A549 (cell line): Measurements from ENCODE around the gene NIN. TPM values are rescaled to one million over a fixed set of nuclear protein-coding genes. Genes with fewer than 3 reads are reported as not detected.

ENCODE experiments used
- ATAC-seq, 2 experiments: fragments of 200-7000 bp in 1 of 2; fragments of >200 bp in 1 of 2; cut with Nextera tagmentation in 1 of 2; cut with Tn5 transposase in 1 of 2; 3 replicates each; pipeline versions ENCODE4 v1.8.0 to v1.9.1; 2018 to 2020; ENCODE audit warnings: mild to moderate bottlenecking in 1 of 2, moderate library complexity in 1 of 2
- CTCF ChIA-PET: fragments of 300-600 bp; sonication (Branson Sonifier 250); formaldehyde crosslinking; extraction: SDS; loops from one replicate; lab custom pipeline; 2021; ENCODE audit warnings: antibody characterized with exemption, inconsistent platforms; lab: Yijun Ruan, JAX
- POLR2A ChIA-PET: fragments of 350-600 bp; formaldehyde crosslinking; extraction: SDS; loops from one replicate; lab custom pipeline; 2021; ENCODE audit warnings: antibody characterized with exemption, inconsistent platforms; lab: Yijun Ruan, JAX
- DNase-seq, 2 experiments: peaks; one replicate each; pipeline versions ENCODE4 v3.0.0 to v3.0.0-alpha.2; 2011 to 2016; ENCODE audit warnings: low read depth in 1 of 2, low spot score in 1 of 2
- FAIRE-seq: peaks from 2 replicates; lab custom pipeline; 2011; peaks lifted over from hg19 to GRCh38; lab: Jason Lieb, UNC
- H3K27ac ChIP-seq, 2 experiments: fragments of >200 bp; sonication (Bioruptor Twin); formaldehyde crosslinking; 3 replicates each; pipeline ENCODE4 v1.5.1; 2016 to 2017
- H3K4me1 ChIP-seq: fragments of >200 bp; sonication (Bioruptor Twin); formaldehyde crosslinking; 3 replicates; pipeline ENCODE4 v1.6.1; 2016
- H3K4me2 ChIP-seq: fragments of >200 bp; sonication (Bioruptor Twin); formaldehyde crosslinking; 3 replicates; pipeline ENCODE4 v1.6.1; 2016
- H3K4me3 ChIP-seq: fragments of >200 bp; sonication (Bioruptor Twin); formaldehyde crosslinking; 3 replicates; pipeline ENCODE4 v1.5.1; 2016
- H3K9me3 ChIP-seq: fragments of >200 bp; sonication (Bioruptor Twin); formaldehyde crosslinking; 3 replicates; pipeline ENCODE4 v1.6.1; 2016
- CEBPB ChIP-seq, 2 experiments: fragments of >200 bp in 1 of 2; sonication (Bioruptor Twin) in 1 of 2; formaldehyde crosslinking in 1 of 2; IDR thresholded peaks; 2 replicates each; pipeline ENCODE4 v1.6.1; 2012 to 2016
- CHD2 ChIP-seq: fragments of 150-350 bp; IDR thresholded peaks from 2 replicates; pipeline ENCODE4 v1.6.1; 2014; ENCODE audit warnings: low read length; ENCODE audit not compliant: partially characterized antibody
- CHD4 ChIP-seq: fragments of 200-600 bp; sonication (generic); IDR thresholded peaks from 2 replicates; pipeline ENCODE4 v1.6.1; 2016; ENCODE audit warnings: antibody characterized with exemption, mild to moderate bottlenecking, borderline replicate concordance
- ESRRA ChIP-seq: fragments of 150-350 bp; IDR thresholded peaks from 2 replicates; pipeline ENCODE4 v1.6.1; 2014; ENCODE audit warnings: mild to moderate bottlenecking, low read length, borderline replicate concordance
- FOSB ChIP-seq: fragments of 250-450 bp; sonication (Bioruptor Pico); IDR thresholded peaks from 2 replicates; pipeline ENCODE4 v1.5.0; 2020; ENCODE audit warnings: mild to moderate bottlenecking, moderate library complexity
- FOSL2 ChIP-seq, 2 experiments: fragments of 450-650 bp in 1 of 2; fragments of >200 bp in 1 of 2; sonication (Bioruptor Twin) in 1 of 2; formaldehyde crosslinking; IDR thresholded peaks; 2 replicates each; pipeline versions ENCODE4 v1.5.0 to v1.6.1; 2016 to 2020; ENCODE audit warnings: mild to moderate bottlenecking in 1 of 2, moderate library complexity in 1 of 2
- HOXB5 ChIP-seq: fragments of 250-450 bp; sonication (Bioruptor Pico); IDR thresholded peaks from 2 replicates; pipeline ENCODE4 v1.5.0; 2020; ENCODE audit warnings: mild to moderate bottlenecking, moderate library complexity
- JUN ChIP-seq, 2 experiments: fragments of >200 bp; sonication (Bioruptor Twin); formaldehyde crosslinking; IDR thresholded peaks; 2 replicates in 1 of 2; 3 replicates in 1 of 2; pipeline ENCODE4 v1.6.1; 2016 to 2017
- JUNB ChIP-seq: fragments of >200 bp; sonication (Bioruptor Twin); formaldehyde crosslinking; IDR thresholded peaks from 2 replicates; pipeline ENCODE4 v1.6.1; 2016
- KDM1A ChIP-seq: fragments of 200-600 bp; sonication (generic); IDR thresholded peaks from 2 replicates; pipeline ENCODE4 v1.6.1; 2016; ENCODE audit warnings: low read depth, mild to moderate bottlenecking
- MAZ ChIP-seq: fragments of 150-350 bp; IDR thresholded peaks from 2 replicates; pipeline ENCODE4 v1.6.1; 2014; ENCODE audit warnings: antibody characterized with exemption, low read depth, low read length, borderline replicate concordance
- MYC ChIP-seq: IDR thresholded peaks from 2 replicates; pipeline ENCODE4 v1.6.1; 2012; ENCODE audit warnings: mild to moderate bottlenecking, inconsistent platforms, low read length, improper control_type of control experiment, borderline replicate concordance
- RAD21 ChIP-seq, 2 experiments: fragments of >200 bp in 1 of 2; sonication (Bioruptor Twin) in 1 of 2; formaldehyde crosslinking in 1 of 2; IDR thresholded peaks in 1 of 2; conservative IDR thresholded peaks in 1 of 2; 2 replicates in 1 of 2; 3 replicates in 1 of 2; pipeline ENCODE4 v1.6.1; 2012 to 2018; ENCODE audit warnings: inconsistent platforms in 1 of 2
- RCOR1 ChIP-seq: fragments of 150-350 bp; IDR thresholded peaks from 2 replicates; pipeline ENCODE4 v1.6.1; 2014; ENCODE audit warnings: antibody characterized with exemption, low read length, low read depth
- RNF2 ChIP-seq: fragments of 200-600 bp; sonication (generic); IDR thresholded peaks from 2 replicates; pipeline ENCODE4 v1.6.1; 2016; ENCODE audit warnings: low read depth, mild to moderate bottlenecking, antibody characterized with exemption, moderate library complexity, borderline replicate concordance
- SMC3 ChIP-seq: fragments of >200 bp; sonication (Bioruptor Twin); formaldehyde crosslinking; IDR thresholded peaks from 3 replicates; pipeline ENCODE4 v1.6.1; 2018; ENCODE audit warnings: inconsistent platforms
- ZSCAN20 ChIP-seq: fragments of 250-450 bp; sonication (Bioruptor Pico); IDR thresholded peaks from 2 replicates; pipeline ENCODE4 v1.8.0; 2022; ENCODE audit warnings: mild to moderate bottlenecking, moderate library complexity
- WGBS: methylation state at CpG from one replicate; pipeline ENCODE4 v1.1.6; 2017; ENCODE audit errors: missing lambda C conversion rate; 5-methylcytosine and 5-hydroxymethylcytosine counted together
- polyA plus RNA-seq, 4 experiments: library from polyadenylated mRNA; depleted of rRNA in 3 of 4; stranded (reverse); fragments of >200 nt; fragmentation: RNase III in 1 of 4; extraction: RNeasy Plus Mini Kit Qiagen cat#74134 plus additional on column Dnase treatment in 1 of 4; gene quantifications; 2 replicates in 3 of 4; 3 replicates in 1 of 4; pipeline ENCODE4 v1.2.3, GENCODE V29; 2011 to 2017
- TF ChIP-seq, protein P1 (sequence below): fragments of >200 bp; sonication (Bioruptor Twin); formaldehyde crosslinking; IDR thresholded peaks from 2 replicates; pipeline ENCODE4 v1.6.1; 2016
- TF ChIP-seq, protein P2 (sequence below): fragments of >200 bp; sonication (Bioruptor Twin); formaldehyde crosslinking; IDR thresholded peaks from 3 replicates; pipeline ENCODE4 v1.6.1; 2016
- TF ChIP-seq, protein P3 (sequence below): fragments of 250-450 bp; sonication (Bioruptor Pico); IDR thresholded peaks from 2 replicates; pipeline ENCODE4 v1.5.0; 2020; ENCODE audit warnings: low read depth, mild to moderate bottlenecking, moderate library complexity

NIN gene
- polyA plus RNA-seq, 2 of the 4 experiments (the other 2 are of a cell fraction): 12.4 to 19.5 TPM

DNA sequence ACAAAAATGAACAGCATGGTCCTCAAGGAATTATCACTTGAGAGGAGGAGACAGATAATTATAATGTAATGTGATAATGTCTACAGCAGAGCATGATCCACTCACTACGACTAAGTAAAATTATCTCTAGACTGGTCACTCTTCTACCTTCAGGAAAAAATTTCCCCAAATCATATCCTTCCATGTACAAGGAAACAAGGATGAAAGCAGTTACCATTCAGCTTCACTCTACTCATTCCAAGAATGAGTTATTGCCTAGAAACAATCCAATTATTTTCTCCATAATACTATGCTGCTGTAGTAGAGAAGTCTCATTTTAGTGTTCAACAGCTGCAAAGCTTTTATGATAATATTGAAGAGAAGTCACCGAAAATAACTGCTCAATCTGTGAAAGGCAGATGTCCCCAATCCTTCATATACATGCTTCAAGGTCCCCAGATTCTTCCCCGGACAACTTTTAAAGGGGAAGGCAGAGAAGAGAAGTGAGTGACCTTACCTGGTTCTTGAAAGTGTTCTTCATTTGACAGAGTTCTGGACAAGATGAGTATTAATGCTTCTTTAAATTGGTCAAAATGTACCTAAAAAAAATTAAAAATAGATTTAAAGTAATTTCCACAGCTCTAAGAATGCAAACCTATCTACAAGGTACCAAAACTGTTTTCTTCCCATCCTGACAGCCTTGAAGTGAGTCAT, 24.6 kb downstream of the NIN start:
- no peaks in the 10 kb centered on the region for H3K9me3 ChIP-seq
- peaks cover 6% of the 10 kb centered on the region; the same call in 1 of the 3 replicates for H3K4me1 ChIP-seq
- H3K27ac ChIP-seq: no peak overlapping the region
- CTCF ChIA-PET: interaction anchor here (0.9 to 1.1 kb wide), 2 partner anchors 8 to 35 kb away, joined by 3 read pairs; no protein-coding TSS in a partner anchor
- WGBS: 86% methylated on average over 3 of the region's 3 CpGs
- TF ChIP-seq, protein P1, sequence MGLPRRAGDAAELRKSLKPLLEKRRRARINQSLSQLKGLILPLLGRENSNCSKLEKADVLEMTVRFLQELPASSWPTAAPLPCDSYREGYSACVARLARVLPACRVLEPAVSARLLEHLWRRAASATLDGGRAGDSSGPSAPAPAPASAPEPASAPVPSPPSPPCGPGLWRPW: no peak
- TF ChIP-seq, protein P2, sequence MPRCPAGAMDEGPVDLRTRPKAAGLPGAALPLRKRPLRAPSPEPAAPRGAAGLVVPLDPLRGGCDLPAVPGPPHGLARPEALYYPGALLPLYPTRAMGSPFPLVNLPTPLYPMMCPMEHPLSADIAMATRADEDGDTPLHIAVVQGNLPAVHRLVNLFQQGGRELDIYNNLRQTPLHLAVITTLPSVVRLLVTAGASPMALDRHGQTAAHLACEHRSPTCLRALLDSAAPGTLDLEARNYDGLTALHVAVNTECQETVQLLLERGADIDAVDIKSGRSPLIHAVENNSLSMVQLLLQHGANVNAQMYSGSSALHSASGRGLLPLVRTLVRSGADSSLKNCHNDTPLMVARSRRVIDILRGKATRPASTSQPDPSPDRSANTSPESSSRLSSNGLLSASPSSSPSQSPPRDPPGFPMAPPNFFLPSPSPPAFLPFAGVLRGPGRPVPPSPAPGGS: no peak
- TF ChIP-seq ESRRA (no peak), JUN (IDR thresholded peaks at IDR 0.05) (no peak), RAD21 (conservative IDR thresholded peaks at IDR 0.05 in 1 of 2, IDR thresholded peaks at IDR 0.05 in 1 of 2) (no peak), MYC (no peak), HOXB5 (CRISPR knock-in tag) (no peak), KDM1A (no peak), MAZ (no peak), CEBPB (IDR thresholded peaks at IDR 0.05) (no peak), ZSCAN20 (CRISPR knock-in tag) (no peak), RCOR1 (no peak)
- TF ChIP-seq, protein P3, sequence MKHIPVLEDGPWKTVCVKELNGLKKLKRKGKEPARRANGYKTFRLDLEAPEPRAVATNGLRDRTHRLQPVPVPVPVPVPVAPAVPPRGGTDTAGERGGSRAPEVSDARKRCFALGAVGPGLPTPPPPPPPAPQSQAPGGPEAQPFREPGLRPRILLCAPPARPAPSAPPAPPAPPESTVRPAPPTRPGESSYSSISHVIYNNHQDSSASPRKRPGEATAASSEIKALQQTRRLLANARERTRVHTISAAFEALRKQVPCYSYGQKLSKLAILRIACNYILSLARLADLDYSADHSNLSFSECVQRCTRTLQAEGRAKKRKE (CRISPR knock-in tag): no peak
- H3K4me2 ChIP-seq: no peak overlapping the region
- no peak for FAIRE-seq
- DNase-seq: no peak
- no peak for ATAC-seq
- POLR2A ChIA-PET: no interaction called here
- H3K4me3 ChIP-seq: no peak overlapping the region

DNA sequence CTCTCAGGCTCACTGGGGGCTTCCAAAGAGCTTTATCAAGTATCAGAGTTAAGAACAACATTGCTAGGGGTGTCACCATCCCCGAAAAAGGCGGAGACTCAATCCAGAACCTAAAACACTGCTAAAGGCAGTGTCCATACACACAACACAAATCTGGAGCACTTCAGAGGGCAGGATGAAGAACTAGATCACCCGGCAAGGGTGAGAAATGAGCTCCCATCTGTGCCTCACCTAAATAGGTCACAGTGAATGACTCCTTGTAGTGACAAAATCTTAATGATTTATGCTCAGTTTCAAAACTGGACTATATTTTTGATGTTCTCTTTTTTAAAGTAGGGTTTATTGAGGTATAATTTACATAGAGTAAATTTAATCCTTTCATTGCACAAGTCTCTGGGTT, 25.6 kb downstream of the NIN start:
- no peak for FAIRE-seq
- TF ChIP-seq SMC3: no peak
- TF ChIP-seq CHD2: no peak
- no peak for TF ChIP-seq JUNB
- no peak for TF ChIP-seq FOSB (CRISPR knock-in tag)
- TF ChIP-seq RCOR1: no peak
- no peak for TF ChIP-seq RNF2
- no peak for TF ChIP-seq FOSL2 (IDR thresholded peaks at IDR 0.05)
- no peak for TF ChIP-seq FOSL2 (CRISPR knock-in tag; IDR thresholded peaks at IDR 0.05)
- TF ChIP-seq, protein P1: no peak
- no peak for TF ChIP-seq KDM1A
- TF ChIP-seq CHD4: no peak
- CTCF ChIA-PET: interaction anchor here (0.6 kb wide), 1 partner anchor 16 kb away, joined by 3 read pairs; no protein-coding TSS in a partner anchor

More for the DNA sequence above, 25.6 kb downstream of the NIN start:
- peaks cover 11% of the 10 kb centered on the region; the same call in 2 of the 3 replicates for H3K4me1 ChIP-seq
- ATAC-seq (no peak), DNase-seq (no peak)
- no peak overlapping the region for H3K27ac ChIP-seq
- H3K4me3 ChIP-seq: no peak overlapping the region
- WGBS: 93% methylated on average over 3 of the region's 3 CpGs
- POLR2A ChIA-PET: no interaction called here
- no peak overlapping the region for H3K4me2 ChIP-seq
- no peaks in the 10 kb centered on the region for H3K9me3 ChIP-seq
